Pons (tissue), 1 donor: ENCODE measurements around the gene PAPLN.

Experiments
- DNase-seq: peaks from one replicate; pipeline ENCODE4 v3.0.0-alpha.2; 2016; ENCODE audit warnings: low spot score

Gene PAPLN

GRCh38 chr14:73232984-73233383 is 4.3 kb upstream of the PAPLN start:
- no peak for DNase-seq

DNA sequence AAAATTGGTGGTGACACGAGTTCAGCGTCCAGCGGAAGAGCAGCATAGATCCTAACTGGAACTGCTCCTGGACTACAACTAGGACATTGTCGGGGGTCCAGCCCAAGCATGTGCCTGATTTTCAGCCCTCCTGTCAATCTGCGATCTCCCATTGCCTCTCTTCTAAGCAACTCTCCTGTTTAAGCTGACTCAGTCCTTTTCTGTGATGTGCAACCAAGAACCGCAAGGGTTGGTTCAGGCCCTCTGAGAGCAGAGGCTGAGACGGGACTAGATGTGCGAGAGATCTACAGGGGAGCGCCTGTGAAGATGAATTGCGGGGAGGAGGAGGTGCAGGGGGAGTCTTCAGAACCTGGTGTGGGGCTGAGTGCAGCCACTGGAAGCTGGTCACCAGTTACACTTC is 3.7 kb upstream of the PAPLN start:
- no peak for DNase-seq

GRCh38 chr14:73234029-73234428 is 3.3 kb upstream of the PAPLN start:
- no peak for DNase-seq

DNA sequence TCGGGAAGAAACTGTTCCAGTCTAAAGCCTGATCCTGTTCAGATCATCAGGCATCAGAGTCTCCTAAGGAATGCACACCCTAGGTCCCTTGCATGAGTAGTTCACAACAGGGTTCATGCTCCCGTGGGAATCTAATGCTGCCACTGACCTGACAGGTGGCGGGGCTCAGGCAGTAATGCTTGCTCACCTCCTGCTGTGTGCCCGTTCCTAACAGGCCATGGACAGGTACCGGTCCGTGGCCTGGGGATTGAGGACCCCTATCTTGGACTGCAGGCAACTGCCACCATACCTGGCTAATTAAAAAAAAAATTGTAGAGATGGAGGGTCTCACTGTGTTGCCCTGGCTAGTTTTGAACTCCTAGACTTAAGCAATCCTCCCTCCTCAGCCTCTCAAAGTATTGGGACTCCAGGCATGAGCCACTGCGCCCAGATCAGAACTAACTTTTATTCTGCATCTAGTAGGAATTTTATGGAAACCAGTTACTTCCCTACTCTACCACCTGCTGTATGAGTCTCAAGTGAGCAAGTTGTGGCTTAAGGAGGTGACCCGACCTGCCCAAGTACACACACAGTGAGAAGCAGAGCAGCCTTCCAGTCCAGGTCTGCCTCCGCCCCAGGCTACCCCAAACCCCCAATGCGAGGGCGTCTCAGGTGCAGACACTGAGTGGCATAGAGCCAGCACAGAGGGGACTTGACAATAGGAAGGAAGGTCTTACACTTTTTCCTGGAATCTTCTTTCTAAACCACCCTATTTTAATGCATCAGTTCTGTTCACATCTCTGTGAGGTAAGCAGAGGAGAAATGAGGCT is 2.5 kb upstream of the PAPLN start:
- DNase-seq, result no peak

DNA sequence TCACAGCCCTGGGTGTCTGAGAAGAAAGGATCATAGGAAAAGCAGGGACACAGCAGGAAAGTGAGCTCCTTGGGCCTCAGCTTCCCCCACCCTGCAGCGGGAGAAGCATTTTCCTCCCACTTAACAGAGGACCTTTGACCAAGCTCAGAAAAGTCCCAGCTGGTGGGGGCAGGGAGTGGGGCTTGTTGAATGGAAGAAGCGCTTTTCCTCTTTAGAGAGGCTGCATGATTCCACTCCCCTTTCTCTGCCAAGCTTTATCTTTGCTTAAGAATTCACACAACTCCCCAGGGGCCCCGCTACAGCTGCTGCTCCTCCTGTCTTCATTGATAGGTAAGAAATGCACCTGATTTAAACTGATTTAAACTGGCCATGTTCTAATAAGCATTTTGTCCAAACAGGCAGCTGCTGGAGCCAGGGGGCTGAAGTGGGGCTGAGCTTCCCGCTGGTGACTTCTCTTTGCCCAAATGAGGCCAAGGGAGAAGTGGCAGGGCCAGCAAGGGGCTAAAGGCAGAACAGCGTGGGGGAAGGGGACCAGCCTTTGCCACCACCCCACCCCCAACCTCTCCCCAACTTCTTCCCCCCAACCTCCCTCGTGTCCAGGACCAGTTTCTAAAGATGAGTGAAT is 1.7 kb upstream of the PAPLN start:
- no peak for DNase-seq

GRCh38 chr14:73236157-73236556 is 1.1 kb upstream of the PAPLN start:
- no peak for DNase-seq

DNA sequence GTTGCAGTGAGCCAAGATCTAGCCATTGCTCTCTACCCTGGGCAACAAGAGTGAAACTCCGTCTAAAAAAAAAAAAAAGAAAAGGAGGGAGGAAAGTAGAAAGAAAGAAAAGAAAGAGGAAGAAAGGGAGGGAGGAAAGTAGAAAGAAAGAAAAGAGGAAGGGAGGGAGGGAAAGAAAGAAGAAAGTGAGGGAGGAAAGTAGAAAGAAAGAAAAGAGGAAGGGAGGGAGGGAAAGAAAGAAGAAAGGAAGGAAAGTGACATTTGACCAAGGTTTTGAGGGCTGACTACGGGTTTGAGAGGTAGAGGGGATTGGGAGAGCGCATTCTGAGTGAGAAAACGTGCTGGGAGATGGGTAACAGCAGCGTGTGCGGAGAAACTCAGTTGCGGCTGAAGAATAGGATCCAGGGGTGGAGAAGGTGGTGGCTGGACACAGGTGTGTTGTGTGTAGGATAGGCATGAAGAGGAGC is 521 bp upstream of the PAPLN start:
- DNase-seq, result no peak

DNA sequence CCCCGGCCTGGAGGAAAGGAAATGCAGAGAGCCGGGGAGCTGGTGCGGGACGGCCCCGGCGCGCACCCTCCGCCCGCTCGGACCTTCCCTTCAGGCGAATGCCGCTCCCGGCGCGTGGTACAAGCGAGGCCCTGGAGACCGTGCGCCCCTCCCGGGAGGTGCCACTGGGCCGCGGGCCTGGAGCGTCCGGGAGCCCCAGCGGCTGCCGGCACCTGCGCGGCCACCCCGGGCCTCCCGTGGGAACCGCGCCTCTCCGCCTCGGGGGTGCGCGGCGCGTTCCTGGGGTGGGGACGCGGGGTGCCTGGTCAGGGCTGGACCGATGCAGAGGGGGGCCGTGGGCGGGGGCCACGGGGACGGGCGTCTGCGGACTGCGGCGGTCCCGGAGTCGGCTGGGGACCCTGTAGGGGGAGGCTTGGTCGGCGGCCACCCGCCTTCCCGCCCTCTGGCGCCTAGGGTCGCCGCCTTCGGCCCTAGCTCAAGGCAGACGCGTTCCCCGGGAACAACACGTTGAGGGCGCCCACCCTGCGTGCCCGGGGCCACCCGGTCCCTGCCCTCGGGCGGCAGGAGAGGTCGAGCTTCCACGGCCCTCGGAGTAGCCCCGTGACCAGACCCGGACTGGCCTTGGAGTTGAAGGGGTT is 599 bp downstream of the PAPLN start:
- no peak for DNase-seq

DNA sequence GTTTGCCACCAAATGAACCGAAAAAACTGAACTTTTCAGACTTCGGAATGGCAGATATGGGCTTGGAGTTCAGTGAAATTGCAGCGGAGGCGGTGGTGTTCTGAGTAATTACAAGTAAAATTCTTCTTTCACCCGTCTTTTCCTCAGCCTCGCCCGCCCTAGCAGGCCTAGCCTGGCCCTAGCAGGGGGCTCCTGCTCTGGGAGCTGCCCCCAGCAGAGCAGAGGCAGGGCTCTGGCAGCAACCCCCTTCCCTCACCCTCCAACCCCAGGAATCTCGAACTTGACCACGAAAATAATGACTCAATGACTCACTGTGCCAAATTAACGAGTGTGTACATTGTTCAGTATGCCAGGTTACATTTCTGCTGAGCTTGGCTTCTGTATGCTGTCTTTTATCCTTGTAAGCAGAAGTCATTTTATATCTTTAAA is 1.1 kb downstream of the PAPLN start:
- DNase-seq, result no peak

- DNase-seq, result no peak
Observed at GRCh38 chr14:73238941-73239340, 1.6 kb downstream of the PAPLN start.

DNA sequence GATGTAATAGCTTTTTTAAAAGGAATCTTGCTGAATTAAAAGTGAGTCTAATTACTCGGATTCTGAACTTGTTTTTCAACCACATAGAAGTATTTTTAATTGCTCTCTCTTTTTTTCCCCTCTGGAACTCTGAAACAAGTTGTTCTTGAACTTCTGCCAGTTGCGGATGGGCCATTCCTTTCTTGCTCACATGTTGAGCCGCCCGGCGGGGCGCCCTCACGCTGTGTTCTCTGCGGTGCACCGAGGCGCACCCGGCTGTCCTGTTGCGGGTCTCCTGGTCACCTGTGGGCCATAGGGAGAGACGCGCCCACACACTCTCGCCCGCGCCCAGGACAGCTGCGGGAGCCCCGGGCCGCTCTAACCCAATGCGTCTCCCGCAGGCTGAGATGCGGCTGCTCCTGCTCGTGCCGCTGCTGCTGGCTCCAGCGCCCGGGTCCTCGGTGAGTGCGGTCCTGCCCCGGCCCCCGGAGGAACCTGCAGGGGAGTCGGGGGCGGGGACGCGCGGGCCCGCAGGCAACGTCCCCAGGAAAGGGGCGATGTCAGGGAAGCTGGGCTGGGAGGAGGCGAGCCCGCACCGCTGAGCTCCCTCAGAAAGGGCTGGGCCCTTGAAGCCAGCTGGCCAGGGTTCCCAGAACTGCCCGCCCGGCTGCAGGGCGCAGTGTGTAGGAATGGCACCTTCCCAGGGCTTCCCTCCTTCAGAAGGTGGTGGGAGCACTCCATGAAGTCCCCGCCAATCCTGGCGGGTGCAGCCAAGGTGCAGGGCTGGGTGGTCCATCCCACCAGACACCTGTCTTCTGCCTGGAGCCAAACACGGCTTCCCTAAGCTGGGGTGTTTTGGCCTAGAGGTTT is 2.3 kb downstream of the PAPLN start:
- DNase-seq, result no peak

DNA sequence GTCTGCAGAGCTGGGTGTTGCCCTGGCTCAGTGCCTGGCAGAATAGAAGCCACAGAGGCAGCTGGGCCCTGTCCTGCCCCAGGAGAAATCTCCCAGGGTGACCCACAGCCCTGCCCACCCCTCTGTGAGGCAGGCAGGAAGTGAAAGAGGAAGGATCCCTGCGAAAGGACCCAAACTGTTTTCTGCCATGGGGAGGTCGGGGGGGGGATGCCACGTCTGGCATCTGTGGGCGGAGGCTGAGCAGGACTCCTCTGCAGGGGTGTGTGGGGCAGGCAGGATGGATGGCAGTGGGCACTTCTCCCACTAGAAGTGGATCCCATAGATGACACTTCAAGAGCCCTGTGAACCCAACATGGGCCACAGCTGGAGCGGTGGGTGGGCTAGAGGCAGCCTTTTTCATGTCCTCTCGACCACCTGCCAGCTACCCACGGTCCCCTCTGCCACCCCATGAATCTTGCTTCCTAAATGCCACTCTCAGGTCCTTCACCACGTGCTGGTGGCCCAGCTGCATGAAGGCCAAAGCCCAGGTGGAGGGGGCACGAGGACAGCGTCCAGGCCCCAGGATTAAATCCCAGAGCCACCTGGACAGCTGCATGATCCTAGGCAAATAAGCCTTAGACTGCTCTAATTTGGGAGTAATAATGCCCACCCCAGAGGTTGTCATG is 3.6 kb downstream of the PAPLN start:
- peak; percentile 28 for DNase-seq

DNA sequence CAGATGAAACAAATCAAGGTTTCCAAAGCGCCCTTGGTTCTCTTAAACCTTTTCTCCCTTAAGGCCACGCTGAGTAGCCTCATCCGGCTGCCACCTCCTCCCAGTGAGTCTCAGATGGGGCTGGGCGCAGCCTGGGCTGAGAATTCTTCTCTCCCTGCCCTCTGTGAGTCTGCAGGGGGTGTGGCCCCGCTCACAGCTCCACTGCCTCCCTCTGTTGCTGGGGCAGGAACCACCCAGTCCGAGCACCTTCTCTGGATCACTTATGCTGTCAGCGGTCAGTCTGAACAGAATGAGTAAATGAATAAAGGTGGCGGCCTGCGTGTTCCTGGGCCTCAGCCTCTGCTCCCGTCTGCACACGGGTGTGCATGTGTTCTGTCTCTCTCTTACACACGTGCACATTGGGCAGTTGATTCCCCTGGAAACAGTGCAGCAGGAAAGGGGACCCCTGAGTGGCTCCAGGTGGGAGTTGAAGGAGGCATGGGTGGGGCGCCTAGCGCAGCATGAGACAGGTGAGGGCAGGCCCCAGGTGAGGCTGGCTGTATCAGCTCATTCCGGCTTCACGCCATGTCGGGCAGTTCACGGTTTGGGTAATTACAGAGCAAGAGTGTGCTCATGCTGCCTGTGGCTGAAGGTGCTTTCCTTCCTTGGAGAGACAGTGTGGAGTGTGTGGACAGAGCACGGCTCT is 4.3 kb downstream of the PAPLN start:
- no peak for DNase-seq

GRCh38 chr14:73242357-73242901 is 5.1 kb downstream of the PAPLN start:
- no peak for DNase-seq

GRCh38 chr14:73243341-73243740 is 6.0 kb downstream of the PAPLN start:
- no peak for DNase-seq

GRCh38 chr14:73243748-73244147 is 6.4 kb downstream of the PAPLN start:
- no peak for DNase-seq

GRCh38 chr14:73244541-73245290 is 7.4 kb downstream of the PAPLN start:
- DNase-seq, result no peak

GRCh38 chr14:73245480-73246325 is 8.4 kb downstream of the PAPLN start:
- DNase-seq, result no peak
